Fibroblast of villous mesenchyme (primary cell): Measurements from ENCODE around the gene SLC25A33. TPM values are rescaled to one million over a fixed set of nuclear protein-coding genes. Genes with fewer than 3 reads are reported as not detected.

ENCODE experiments used
- DNase-seq: peaks from one replicate; pipeline ENCODE4 v3.0.0-alpha.2; 2010; ENCODE audit warnings: low read depth
- H3K4me3 ChIP-seq: 2 replicates; pipeline ENCODE4 v1.5.1; 2011; ENCODE audit warnings: low read depth, mild to moderate bottlenecking, low read length
- CTCF ChIP-seq: IDR thresholded peaks from 2 replicates; pipeline ENCODE4 v1.5.1; 2012; ENCODE audit warnings: low read depth, mild to moderate bottlenecking, low read length; ENCODE audit not compliant: insufficient read depth
- total RNA-seq: library from RNA; depleted of rRNA; stranded (reverse); fragments of >200 nt; gene quantifications from 2 replicates; pipeline ENCODE4 v1.2.3, GENCODE V29; 2012

The SLC25A33 gene
- total RNA-seq, 1 donor, result 6.5 TPM

GRCh38 chr1:9634582-9634981 lies 95.3 kb downstream of the SLC25A33 start:
- no peak overlapping the region for H3K4me3 ChIP-seq
- DNase-seq, result no peak
- no peak for TF ChIP-seq CTCF

Other genes with a start within 250 kb of the SLC25A33 start
- 20.7 and 48.6 TPM in 2 replicates for gene SPSB1, start 246.6 kb upstream of the SLC25A33 start, total RNA-seq
- 6.8 and 6.9 TPM in 2 replicates for gene TMEM201, start 49.4 kb downstream of the SLC25A33 start, total RNA-seq
- gene PIK3CD, start 112.3 kb downstream of the SLC25A33 start, total RNA-seq, result 10.0 and 27.6 TPM in 2 replicates